ENCODE data around the gene SENP3. TPM values are rescaled to one million over a fixed set of nuclear protein-coding genes. Genes with fewer than 3 reads are reported as not detected.

Gene SENP3
- total and polyA plus RNA-seq, 2 donors (not counting 3 experiments of a cell fraction or from before 2014, with no cell fraction given) = 63.4 to 96.5 TPM

GRCh38 chr17:7573324-7574080, 11.8 kb downstream of the SENP3 start:
- Histone ChIP-seq H3K9me1 (replicated peaks; ENCODE audit: control insufficient read depth, extremely low read depth, insufficient read depth, low read length) (no peaks in the 10 kb centered on the region), H3K36me3 (ENCODE audit: control insufficient read depth in 2 of 2, extremely low read depth in 1 of 2, insufficient read depth in 2 of 2, low read length in 2 of 2) (peaks cover 34 to 53% of the 10 kb centered on the region in 2 experiments), H3K4me1 (ENCODE audit: control insufficient read depth, extremely low read depth, insufficient read depth, low read length) (peaks cover 48% of the 10 kb centered on the region), H3K4me2 (ENCODE audit: insufficient read depth, low read length) (peak overlapping the region; percentile 92), H3K27me3 (ENCODE audit: control insufficient read depth in 2 of 2, insufficient read depth in 2 of 2, low read length in 2 of 2) (no peaks in the 10 kb centered on the region), H3K79me2 (ENCODE audit: control insufficient read depth, insufficient read depth, low read length) (peaks cover 53% of the 10 kb centered on the region), H3K9ac (replicated peaks; ENCODE audit: extremely low read depth, insufficient read depth, low read length) (peak overlapping the region; percentile 98), H3K4me3 (replicated peaks in 1 of 3; ENCODE audit: insufficient read depth in 1 of 3, low read depth in 1 of 3, low read length in 3 of 3) (peak overlapping the region; percentile 86 to 96 (median 87)), H3K27ac (ENCODE audit: insufficient read depth, low read depth, low read length) (peak overlapping the region; percentile 91), H2AFZ (ENCODE audit: low read depth, low read length) (no peak overlapping the region), H3K9me3 (replicated peaks; ENCODE audit: control insufficient read depth, insufficient read depth, low read length) (no peaks in the 10 kb centered on the region), H4K20me1 (replicated peaks; ENCODE audit: control insufficient read depth, extremely low read depth, insufficient read depth, low read length) (peaks cover 9% of the 10 kb centered on the region)
- POLR2A ChIA-PET = interaction anchor here (0.5 to 2.1 kb wide), 7 partner anchors 10 to 542 kb away, joined by 3 to 9 read pairs (median 5); partner anchors contain the start of genes MPDU1, POLR2A, TMEM256 and TP53
- BruUV-seq (replicated peaks) = TSS peak; percentile 73
- dilution Hi-C loops (cut with MboI; ENCODE audit: extremely low pct_ligation_motif_present, low sequenced_read_pairs) (no loop called here), intact Hi-C loops (cut with micrococcal nuclease) (loop anchor here (2.0 to 5.0 kb wide), 2 partner anchors 115 to 264 kb away; partner anchors contain the start of gene WRAP53)
- peak; percentile 88 for FAIRE-seq
- CTCF ChIA-PET = interaction anchor here (0.6 to 6.2 kb wide), 5 partner anchors 10 to 169 kb away, joined by 4 to 40 read pairs (median 6); partner anchors contain the start of genes MPDU1, SOX15, TMEM256 and TP53
- DNase-seq (ENCODE audit: low read depth, low spot score) = peak; percentile 91
- TF ChIP-seq POLR2A (IDR thresholded peaks at IDR 0.05; ENCODE audit: low read depth, low read length) (peak; percentile 83), POLR2AphosphoS5 (IDR thresholded peaks at IDR 0.05; ENCODE audit: insufficient read depth, low read depth, low read length) (peak; percentile 83), JUN (IDR thresholded peaks at IDR 0.05; ENCODE audit: borderline replicate concordance, insufficient read depth, insufficient read length, low read depth) (no peak), GATA2 (IDR thresholded peaks at IDR 0.05; ENCODE audit: insufficient read depth, insufficient read length, low read depth, low read length) (no peak), EZH2 (IDR thresholded peaks at IDR 0.05; ENCODE audit: borderline replicate concordance, low read depth, low read length, severe bottlenecking) (no peak), MYC (IDR thresholded peaks at IDR 0.05; ENCODE audit: low read depth, low read length) (peak; percentile 96), CTCF (IDR thresholded peaks at IDR 0.05; ENCODE audit: extremely low read depth in 1 of 2, insufficient read depth in 1 of 2, low read depth in 1 of 2, low read length in 2 of 2) (no peak), FOS (IDR thresholded peaks at IDR 0.05; ENCODE audit: borderline replicate concordance, insufficient read depth, low read length) (no peak), MAX (IDR thresholded peaks at IDR 0.05; ENCODE audit: insufficient read depth, insufficient read length) (peak; percentile 85)
